T-helper 2 cell treated with Interferon-gamma antibody and Interleukin-4, amounts not matched to agents 5 μg/mL and 100 μg/mL, for 36 hours (primary cell): Measurements from ENCODE around the gene HTR7.

Experiments
- DNase-seq: peaks from one replicate; pipeline ENCODE4 v3.0.0; 2021; ENCODE audit warnings: low spot score
- H3K27ac Mint-ChIP-seq: one replicate; pipeline ENCODE4 v1.8.0; 2021; ENCODE audit warnings: mild to moderate bottlenecking, mixed read lengths
- H3K27me3 Mint-ChIP-seq: one replicate; pipeline ENCODE4 v1.8.0; 2021; ENCODE audit warnings: low read depth, mixed read lengths
- H3K36me3 Mint-ChIP-seq: one replicate; pipeline ENCODE4 v1.8.0; 2021; ENCODE audit warnings: low read depth, mixed read lengths
- H3K4me1 Mint-ChIP-seq: one replicate; pipeline ENCODE4 v1.8.0; 2021; ENCODE audit warnings: low read depth, mixed read lengths
- H3K4me3 Mint-ChIP-seq: one replicate; pipeline ENCODE4 v1.8.0; 2022; ENCODE audit warnings: mild to moderate bottlenecking, moderate library complexity, mixed read lengths
- H3K9me3 Mint-ChIP-seq: one replicate; pipeline ENCODE4 v1.8.0; 2021; ENCODE audit warnings: mixed read lengths

The HTR7 gene

GRCh38 chr10:90722832-90723231, 135.0 kb downstream of the HTR7 start:
- DNase-seq, result no peak

GRCh38 chr10:90718182-90718581, 139.7 kb downstream of the HTR7 start:
- no peak overlapping the region for H3K4me3 Mint-ChIP-seq
- H3K9me3 Mint-ChIP-seq, result no peaks in the 10 kb centered on the region
- H3K36me3 Mint-ChIP-seq, result no peaks in the 10 kb centered on the region
- H3K27me3 Mint-ChIP-seq, result peaks cover 2% of the 10 kb centered on the region
- DNase-seq, result no peak
- no peaks in the 10 kb centered on the region for H3K4me1 Mint-ChIP-seq
- no peak overlapping the region for H3K27ac Mint-ChIP-seq

More at GRCh38 chr10:90722832-90723231, 135.0 kb downstream of the HTR7 start:
- no peak overlapping the region for H3K4me3 Mint-ChIP-seq
- H3K4me1 Mint-ChIP-seq, result peaks cover 4% of the 10 kb centered on the region
- H3K36me3 Mint-ChIP-seq, result no peaks in the 10 kb centered on the region
- H3K27me3 Mint-ChIP-seq, result peaks cover 5% of the 10 kb centered on the region
- no peaks in the 10 kb centered on the region for H3K9me3 Mint-ChIP-seq
- no peak overlapping the region for H3K27ac Mint-ChIP-seq

GRCh38 chr10:90712529-90712928, 145.3 kb downstream of the HTR7 start:
- Mint-ChIP-seq H3K9me3 (no peaks in the 10 kb centered on the region), H3K27ac (no peak overlapping the region), H3K36me3 (no peaks in the 10 kb centered on the region), H3K4me3 (no peak overlapping the region), H3K27me3 (peaks cover 2% of the 10 kb centered on the region), H3K4me1 (no peaks in the 10 kb centered on the region)
- DNase-seq, result no peak

GRCh38 chr10:90709727-90710126, 148.1 kb downstream of the HTR7 start:
- H3K9me3 Mint-ChIP-seq, result no peaks in the 10 kb centered on the region
- no peaks in the 10 kb centered on the region for H3K4me1 Mint-ChIP-seq
- no peak for DNase-seq
- H3K36me3 Mint-ChIP-seq, result no peaks in the 10 kb centered on the region
- H3K4me3 Mint-ChIP-seq, result no peak overlapping the region
- peaks cover 2% of the 10 kb centered on the region for H3K27me3 Mint-ChIP-seq
- no peak overlapping the region for H3K27ac Mint-ChIP-seq

- H3K27ac Mint-ChIP-seq, result no peak overlapping the region
- DNase-seq, result no peak
- H3K4me1 Mint-ChIP-seq, result no peaks in the 10 kb centered on the region
- H3K4me3 Mint-ChIP-seq, result no peak overlapping the region
- H3K27me3 Mint-ChIP-seq, result peaks cover 2% of the 10 kb centered on the region
- H3K9me3 Mint-ChIP-seq, result no peaks in the 10 kb centered on the region
- no peaks in the 10 kb centered on the region for H3K36me3 Mint-ChIP-seq
Measured at GRCh38 chr10:90707657-90708056, 150.2 kb downstream of the HTR7 start.

- no peaks in the 10 kb centered on the region for H3K4me1 Mint-ChIP-seq
- no peak overlapping the region for H3K4me3 Mint-ChIP-seq
- H3K27ac Mint-ChIP-seq, result no peak overlapping the region
- no peaks in the 10 kb centered on the region for H3K9me3 Mint-ChIP-seq
- H3K36me3 Mint-ChIP-seq, result no peaks in the 10 kb centered on the region
- H3K27me3 Mint-ChIP-seq, result no peaks in the 10 kb centered on the region
- DNase-seq, result no peak
Measured at GRCh38 chr10:90701428-90701827, 156.4 kb downstream of the HTR7 start.

GRCh38 chr10:90695915-90696676, 161.7 kb downstream of the HTR7 start:
- no peaks in the 10 kb centered on the region for H3K9me3 Mint-ChIP-seq
- no peaks in the 10 kb centered on the region for H3K27me3 Mint-ChIP-seq
- no peak overlapping the region for H3K27ac Mint-ChIP-seq
- no peaks in the 10 kb centered on the region for H3K36me3 Mint-ChIP-seq
- no peak overlapping the region for H3K4me3 Mint-ChIP-seq
- no peak for DNase-seq
- no peaks in the 10 kb centered on the region for H3K4me1 Mint-ChIP-seq
